SK-N-MC (cell line): Measurements from ENCODE around the gene HHIP.

Experiments
- EZH2 ChIP-seq: fragments of 200-600 bp; sonication (generic); IDR thresholded peaks from one replicate; pipeline ENCODE4 v1.6.1; 2017; ENCODE audit warnings: antibody characterized with exemption
- POLR2AphosphoS5 ChIP-seq: IDR thresholded peaks from 2 replicates; pipeline ENCODE4 v1.6.1; 2012; ENCODE audit warnings: mild to moderate bottlenecking, low read depth, low read length, borderline replicate concordance

DNA sequence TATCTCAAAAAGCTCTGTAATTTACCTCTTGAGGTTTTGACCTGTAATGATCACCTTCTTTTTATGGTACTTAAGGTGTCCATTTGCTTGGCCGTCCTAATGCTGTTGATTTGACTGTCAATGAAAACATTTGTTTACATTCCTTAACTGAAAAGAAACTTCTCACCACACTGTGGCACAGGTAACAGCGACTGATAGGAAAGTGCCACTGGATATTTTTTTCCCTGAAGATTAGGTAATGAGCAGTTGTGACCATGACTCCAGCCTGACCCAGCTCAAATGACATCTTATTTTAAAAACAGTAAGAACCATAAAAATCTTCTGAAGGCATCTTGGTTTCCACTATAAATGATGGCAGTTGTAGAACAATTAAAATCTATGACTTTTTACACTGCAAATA lies 87.6 kb downstream of the HHIP start:
- TF ChIP-seq POLR2AphosphoS5, result no peak
- TF ChIP-seq EZH2, result no peak
